Measurements from ENCODE around the gene TMEFF2.

Gene TMEFF2

DNA sequence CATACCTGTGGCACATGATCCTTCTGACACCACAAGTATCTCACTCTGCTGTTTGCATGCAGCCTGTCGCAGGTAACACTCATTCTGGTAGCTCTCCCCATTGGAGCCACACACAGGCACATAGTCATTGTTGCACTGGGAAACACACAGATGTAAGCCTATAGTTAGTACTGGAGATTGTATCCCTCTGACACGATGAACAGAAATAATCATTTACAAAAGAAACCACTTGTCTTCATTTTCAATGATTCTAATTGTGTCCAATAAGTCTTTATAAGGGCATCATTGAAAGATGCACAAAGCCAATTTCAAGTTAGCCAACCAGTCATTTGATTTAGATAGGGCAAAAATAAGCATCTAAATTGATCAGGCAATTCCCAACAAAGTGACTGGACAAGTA, 10.4 kb downstream of the TMEFF2 start:
- H3K27ac ChIP-seq = no peak overlapping the region
- TF ChIP-seq, protein P1, sequence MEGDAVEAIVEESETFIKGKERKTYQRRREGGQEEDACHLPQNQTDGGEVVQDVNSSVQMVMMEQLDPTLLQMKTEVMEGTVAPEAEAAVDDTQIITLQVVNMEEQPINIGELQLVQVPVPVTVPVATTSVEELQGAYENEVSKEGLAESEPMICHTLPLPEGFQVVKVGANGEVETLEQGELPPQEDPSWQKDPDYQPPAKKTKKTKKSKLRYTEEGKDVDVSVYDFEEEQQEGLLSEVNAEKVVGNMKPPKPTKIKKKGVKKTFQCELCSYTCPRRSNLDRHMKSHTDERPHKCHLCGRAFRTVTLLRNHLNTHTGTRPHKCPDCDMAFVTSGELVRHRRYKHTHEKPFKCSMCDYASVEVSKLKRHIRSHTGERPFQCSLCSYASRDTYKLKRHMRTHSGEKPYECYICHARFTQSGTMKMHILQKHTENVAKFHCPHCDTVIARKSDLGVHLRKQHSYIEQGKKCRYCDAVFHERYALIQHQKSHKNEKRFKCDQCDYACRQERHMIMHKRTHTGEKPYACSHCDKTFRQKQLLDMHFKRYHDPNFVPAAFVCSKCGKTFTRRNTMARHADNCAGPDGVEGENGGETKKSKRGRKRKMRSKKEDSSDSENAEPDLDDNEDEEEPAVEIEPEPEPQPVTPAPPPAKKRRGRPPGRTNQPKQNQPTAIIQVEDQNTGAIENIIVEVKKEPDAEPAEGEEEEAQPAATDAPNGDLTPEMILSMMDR (IDR thresholded peaks at IDR 0.05) = no peak
- no peak for TF ChIP-seq ZFX (IDR thresholded peaks at IDR 0.05; ENCODE audit: borderline replicate concordance)

DNA sequence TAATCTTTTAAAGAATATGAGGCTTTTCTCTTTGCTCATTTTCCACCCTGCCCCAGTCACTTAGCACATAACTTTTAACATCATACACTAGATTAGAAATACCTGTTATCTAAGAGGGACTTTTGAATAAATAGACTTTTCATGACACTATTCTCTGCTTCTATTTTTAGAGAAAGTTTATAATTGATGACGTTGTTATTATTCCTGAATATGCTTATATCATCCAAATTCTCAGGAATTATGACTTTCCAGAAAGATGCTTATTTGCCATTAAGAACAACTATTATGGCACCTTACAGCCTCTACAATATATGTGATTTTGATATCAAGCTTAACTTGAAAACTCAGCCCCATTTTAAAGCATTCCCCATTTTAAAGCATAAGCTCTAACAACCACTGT, 11.4 kb downstream of the TMEFF2 start:
- no peak for TF ChIP-seq ZFX (IDR thresholded peaks at IDR 0.05; ENCODE audit: borderline replicate concordance)
- TF ChIP-seq, protein P1 (IDR thresholded peaks at IDR 0.05) = no peak
- H3K27ac ChIP-seq = no peak overlapping the region

DNA sequence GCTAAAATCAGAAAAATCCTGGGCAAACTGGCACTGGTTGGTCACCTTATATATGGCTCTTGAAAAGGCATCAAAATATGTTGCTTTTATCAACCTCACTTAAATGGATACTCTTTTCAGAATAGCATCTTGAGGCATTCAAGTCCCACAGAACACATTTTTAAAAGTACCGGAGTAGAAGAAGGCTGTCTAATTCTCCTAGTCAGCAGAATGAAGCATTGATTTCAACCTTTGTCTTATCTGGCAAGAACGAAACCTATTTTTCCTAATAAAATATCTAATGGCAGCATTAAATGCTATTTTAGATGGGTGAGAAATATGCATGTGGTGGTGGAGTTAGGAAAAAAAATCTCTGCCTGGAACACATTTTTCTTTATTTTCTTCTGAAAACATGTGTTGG, 27.8 kb downstream of the TMEFF2 start:
- TF ChIP-seq, protein P1 (IDR thresholded peaks at IDR 0.05) = no peak
- no peak for TF ChIP-seq ZFX (IDR thresholded peaks at IDR 0.05; ENCODE audit: borderline replicate concordance)
- no peak overlapping the region for H3K27ac ChIP-seq

DNA sequence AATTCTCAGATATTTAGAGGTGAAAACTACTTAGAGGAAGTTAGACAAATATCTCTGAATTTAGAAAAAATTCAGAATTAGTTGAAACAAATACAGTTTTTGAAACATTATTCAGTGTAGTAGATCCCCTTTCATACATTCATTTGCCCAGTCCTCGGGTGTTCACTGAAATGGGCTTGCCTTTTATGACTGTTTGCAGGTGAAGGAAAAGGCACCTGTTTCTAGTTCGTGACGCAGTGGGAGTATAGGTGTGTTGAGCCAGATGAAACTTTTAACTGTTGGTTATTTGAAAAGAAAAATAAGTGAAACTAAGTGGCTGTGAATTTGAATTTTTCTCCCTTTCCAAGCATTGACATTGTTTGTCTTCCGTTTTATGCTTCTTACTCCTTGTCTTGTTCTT, 28.9 kb downstream of the TMEFF2 start:
- TF ChIP-seq, protein P1 (IDR thresholded peaks at IDR 0.05) = no peak
- H3K27ac ChIP-seq = peak overlapping the region; percentile 23; the same call in 1 of the 2 replicates

DNA sequence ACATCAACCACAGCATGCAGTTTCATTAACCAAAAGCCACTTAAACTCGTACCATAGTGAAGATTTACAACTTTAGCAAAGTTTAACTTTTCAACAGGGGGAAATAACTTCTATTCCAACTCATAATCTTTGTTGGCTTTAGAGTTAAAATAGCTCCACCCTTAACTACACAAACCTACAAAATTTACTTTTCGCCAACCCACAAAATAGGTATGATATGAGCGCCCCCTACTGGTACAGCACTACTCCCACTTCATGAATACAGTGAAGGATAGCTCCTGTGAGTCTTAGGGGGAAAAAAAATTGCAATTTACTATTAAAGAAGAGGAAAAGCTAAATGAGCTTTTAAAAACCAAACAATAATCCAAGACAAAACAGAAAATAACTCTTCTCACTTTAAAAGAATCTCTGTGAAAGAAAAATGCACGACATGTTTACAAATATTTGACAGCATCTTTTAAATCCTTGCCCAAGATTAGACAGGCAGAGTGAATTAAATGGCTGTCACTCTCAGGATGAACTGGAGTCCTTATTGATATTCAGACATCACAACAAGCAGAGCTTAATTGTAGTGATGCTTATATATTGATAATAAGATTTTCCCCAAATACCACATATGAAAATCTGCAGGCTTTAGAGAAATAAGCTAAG, 32.2 kb downstream of the TMEFF2 start:
- no peak overlapping the region for H3K27ac ChIP-seq
- TF ChIP-seq, protein P1 (IDR thresholded peaks at IDR 0.05) = peak; percentile 91
- no peak for TF ChIP-seq ZFX (IDR thresholded peaks at IDR 0.05; ENCODE audit: borderline replicate concordance)

DNA sequence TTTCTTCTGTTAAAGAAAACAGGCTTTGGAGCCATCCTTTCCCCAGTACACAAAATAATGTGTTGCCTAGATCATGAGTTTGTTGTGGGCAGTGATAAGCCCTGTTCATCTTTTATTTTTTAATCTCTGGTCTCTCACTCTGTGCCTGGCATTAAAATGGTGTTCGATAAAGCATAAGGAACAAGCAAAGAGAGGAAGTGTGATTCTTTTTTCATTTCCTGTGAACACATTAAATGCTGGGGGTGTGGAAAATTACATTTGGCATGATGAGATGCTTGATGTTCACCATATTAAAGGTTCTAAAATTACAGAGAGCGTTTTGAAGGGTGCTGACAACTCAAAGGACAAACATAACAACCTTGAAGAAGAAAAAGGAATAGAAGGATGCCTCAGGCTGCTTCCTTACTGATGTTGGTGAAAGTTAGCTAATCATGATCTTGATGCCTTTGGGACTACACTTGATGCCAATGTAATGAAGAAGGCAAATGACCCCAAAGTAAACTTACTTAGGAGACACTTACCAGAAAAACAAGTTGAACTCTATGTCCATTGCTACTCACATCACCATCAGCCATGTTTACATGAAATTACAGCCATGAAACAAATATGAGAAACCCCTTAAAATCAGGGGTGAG, 33.0 kb downstream of the TMEFF2 start:
- TF ChIP-seq, protein P1 (IDR thresholded peaks at IDR 0.05) = no peak
- TF ChIP-seq ZFX (IDR thresholded peaks at IDR 0.05; ENCODE audit: borderline replicate concordance) = no peak

DNA sequence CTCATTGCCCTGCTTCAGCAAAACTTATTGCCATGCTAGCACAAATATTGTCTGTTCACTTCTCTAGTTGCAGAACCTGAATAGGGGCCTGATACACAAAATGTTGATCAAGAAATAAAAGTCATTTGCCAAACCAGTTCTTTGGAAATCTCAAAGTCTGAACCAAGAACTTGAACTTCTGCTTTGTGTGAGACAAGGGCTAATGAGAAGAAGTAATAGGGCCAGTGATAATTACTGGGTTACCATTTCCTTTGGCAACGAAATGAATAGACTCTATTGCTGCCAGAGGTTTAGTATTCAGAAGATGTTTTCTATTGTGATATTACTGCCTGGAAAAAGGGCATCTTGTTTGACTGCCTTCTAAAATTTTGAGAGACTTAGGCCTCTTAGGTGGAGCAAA, 35.0 kb downstream of the TMEFF2 start:
- TF ChIP-seq, protein P1 (IDR thresholded peaks at IDR 0.05) = no peak
- no peak for TF ChIP-seq ZFX (IDR thresholded peaks at IDR 0.05; ENCODE audit: borderline replicate concordance)
- 0 out of 2 replicates have a peak overlapping the region, but pooled peaks have one; percentile 15 for H3K27ac ChIP-seq

More for the DNA sequence above, 33.0 kb downstream of the TMEFF2 start:
- no peak overlapping the region for H3K27ac ChIP-seq

Measured in 22Rv1 (cell line).